HuH-7 (cell line): ENCODE results near the gene ECM1.

ENCODE experiments used
- DNase-seq: peaks from one replicate; pipeline ENCODE4 v3.0.0; 2011; ENCODE audit warnings: low spot score

The ECM1 gene

GRCh38 chr1:150512846-150513245, 4.9 kb downstream of the ECM1 start:
- DNase-seq, result no peak

GRCh38 chr1:150513351-150513791, 5.5 kb downstream of the ECM1 start:
- no peak for DNase-seq

GRCh38 chr1:150514260-150514659, 6.4 kb downstream of the ECM1 start:
- DNase-seq, result no peak

GRCh38 chr1:150514913-150515327, 7.0 kb downstream of the ECM1 start:
- peak; percentile 19 for DNase-seq

GRCh38 chr1:150515328-150516049, 7.6 kb downstream of the ECM1 start, which contains the start of gene FALEC:
TSS of gene FALEC (plus strand) at chr1:150515752.
- peak; percentile 93 for DNase-seq

GRCh38 chr1:150516050-150516591, 8.2 kb downstream of the ECM1 start:
- no peak for DNase-seq

- no peak for DNase-seq
Measured at GRCh38 chr1:150516616-150517015, 8.7 kb downstream of the ECM1 start.

GRCh38 chr1:150521196-150521968, 13.5 kb downstream of the ECM1 start:
- DNase-seq, result no peak

- DNase-seq, result no peak
Measured at GRCh38 chr1:150525348-150525747, 17.4 kb downstream of the ECM1 start.

GRCh38 chr1:150528196-150528595, 20.3 kb downstream of the ECM1 start:
- DNase-seq, result no peak

- no peak for DNase-seq
Measured at GRCh38 chr1:150529017-150529416, 21.1 kb downstream of the ECM1 start.

GRCh38 chr1:150530491-150531159, 22.7 kb downstream of the ECM1 start:
- no peak for DNase-seq

- DNase-seq, result no peak
Measured at GRCh38 chr1:150532860-150533259, 25.0 kb downstream of the ECM1 start.

- DNase-seq, result no peak
Measured at GRCh38 chr1:150534002-150534401, 26.1 kb downstream of the ECM1 start.

- DNase-seq, result no peak
Measured at GRCh38 chr1:150535511-150536287, 27.8 kb downstream of the ECM1 start.

GRCh38 chr1:150536836-150537731, 29.2 kb downstream of the ECM1 start:
- no peak for DNase-seq

- DNase-seq, result no peak
Measured at GRCh38 chr1:150537732-150538684, 30.1 kb downstream of the ECM1 start.

- no peak for DNase-seq
Measured at GRCh38 chr1:150543500-150544143, 35.7 kb downstream of the ECM1 start.

GRCh38 chr1:150544204-150544603, 36.3 kb downstream of the ECM1 start:
- no peak for DNase-seq
